IPS DF 6.9 (cell line): Measurements from ENCODE around the gene GNA14.

Source experiments
- DNase-seq: peaks from one replicate; pipeline ENCODE4 v3.0.0-alpha.2; 2013; ENCODE audit warnings: low read depth, low spot score
- H3K27ac ChIP-seq: one replicate; pipeline ENCODE4 v1.5.1; 2013; ENCODE audit warnings: low read length, control low read depth
- H3K27me3 ChIP-seq: 2 replicates; pipeline ENCODE4 v1.6.1; 2013; ENCODE audit warnings: mild to moderate bottlenecking, low read length; ENCODE audit not compliant: control insufficient read depth, insufficient read depth
- H3K36me3 ChIP-seq: 2 replicates; pipeline ENCODE4 v1.6.1; 2013; ENCODE audit warnings: low read length; ENCODE audit not compliant: control insufficient read depth, insufficient read depth
- H3K4me1 ChIP-seq: 2 replicates; pipeline ENCODE4 v1.6.1; 2013; ENCODE audit warnings: low read length; ENCODE audit not compliant: control insufficient read depth, insufficient read depth
- H3K4me3 ChIP-seq: 2 replicates; pipeline ENCODE4 v1.5.1; 2013; ENCODE audit warnings: mild to moderate bottlenecking, low read length
- H3K9me3 ChIP-seq: 2 replicates; pipeline ENCODE4 v1.6.1; 2013; ENCODE audit warnings: low read length, inconsistent platforms; ENCODE audit not compliant: control insufficient read depth, insufficient read depth
- WGBS: extraction: QIAGEN DNeasy Blood & Tissue Kit; methylation state at CpG from one replicate; pipeline ENCODE4 v1.1.7; 2013; ENCODE audit warnings: mixed read lengths, missing lambda C conversion rate; ENCODE audit not compliant: insufficient read length, insufficient coverage; 5-methylcytosine and 5-hydroxymethylcytosine counted together

Gene GNA14

GRCh38 chr9:77432053-77432452 is 216.1 kb downstream of the GNA14 start:
- H3K36me3 ChIP-seq: no peaks in the 10 kb centered on the region
- no peaks in the 10 kb centered on the region for H3K27me3 ChIP-seq
- H3K4me3 ChIP-seq: no peak overlapping the region
- no peak for DNase-seq
- peaks cover 2% of the 10 kb centered on the region; the same call in 1 of the 2 replicates for H3K4me1 ChIP-seq
- no peak overlapping the region for H3K27ac ChIP-seq
- no CpG with 5 or more reads among the region's 6 CpGs for WGBS
- no peaks in the 10 kb centered on the region for H3K9me3 ChIP-seq

- Histone ChIP-seq H3K36me3 (no peaks in the 10 kb centered on the region), H3K9me3 (no peaks in the 10 kb centered on the region), H3K27me3 (no peaks in the 10 kb centered on the region), H3K4me3 (no peak overlapping the region), H3K27ac (no peak overlapping the region), H3K4me1 (peaks cover 2% of the 10 kb centered on the region; the same call in 1 of the 2 replicates)
- no peak for DNase-seq
- no CpG with 5 or more reads among the region's 2 CpGs for WGBS
These were observed 218.2 kb downstream of the GNA14 start for GRCh38 chr9:77429928-77430327.

- Histone ChIP-seq H3K4me1 (no peaks in the 10 kb centered on the region), H3K27ac (no peak overlapping the region), H3K9me3 (no peaks in the 10 kb centered on the region), H3K27me3 (no peaks in the 10 kb centered on the region), H3K4me3 (no peak overlapping the region), H3K36me3 (no peaks in the 10 kb centered on the region)
- no peak for DNase-seq
- no CpG with 5 or more reads among the region's 7 CpGs for WGBS
These were observed 220.7 kb downstream of the GNA14 start for GRCh38 chr9:77427256-77427927.

- DNase-seq: no peak
- H3K36me3 ChIP-seq: no peaks in the 10 kb centered on the region
- no peaks in the 10 kb centered on the region for H3K9me3 ChIP-seq
- no peak overlapping the region for H3K27ac ChIP-seq
- no peaks in the 10 kb centered on the region for H3K4me1 ChIP-seq
- H3K4me3 ChIP-seq: no peak overlapping the region
- H3K27me3 ChIP-seq: no peaks in the 10 kb centered on the region
- WGBS: no CpG with 5 or more reads among the region's 3 CpGs
These were observed 221.4 kb downstream of the GNA14 start for GRCh38 chr9:77426712-77427111.

GRCh38 chr9:77424993-77425392 is 223.1 kb downstream of the GNA14 start:
- Histone ChIP-seq H3K9me3 (no peaks in the 10 kb centered on the region), H3K27ac (no peak overlapping the region), H3K36me3 (no peaks in the 10 kb centered on the region), H3K27me3 (no peaks in the 10 kb centered on the region), H3K4me3 (no peak overlapping the region), H3K4me1 (no peaks in the 10 kb centered on the region)
- no peak for DNase-seq
- no CpG with 5 or more reads among the region's 2 CpGs for WGBS

GRCh38 chr9:77423841-77424240 is 224.3 kb downstream of the GNA14 start:
- Histone ChIP-seq H3K4me3 (no peak overlapping the region), H3K4me1 (no peaks in the 10 kb centered on the region), H3K27ac (no peak overlapping the region), H3K9me3 (no peaks in the 10 kb centered on the region), H3K36me3 (no peaks in the 10 kb centered on the region), H3K27me3 (no peaks in the 10 kb centered on the region)
- no CpG with 5 or more reads among the region's 3 CpGs for WGBS
- no peak for DNase-seq

- Histone ChIP-seq H3K36me3 (no peaks in the 10 kb centered on the region), H3K27me3 (no peaks in the 10 kb centered on the region), H3K4me3 (no peak overlapping the region), H3K27ac (no peak overlapping the region), H3K4me1 (no peaks in the 10 kb centered on the region), H3K9me3 (no peaks in the 10 kb centered on the region)
- no CpG with 5 or more reads among the region's 3 CpGs for WGBS
- DNase-seq: no peak
These were observed 225.2 kb downstream of the GNA14 start for GRCh38 chr9:77422969-77423368.

GRCh38 chr9:77421506-77422265 is 226.4 kb downstream of the GNA14 start:
- H3K4me3 ChIP-seq: no peak overlapping the region
- no peak for DNase-seq
- WGBS: no CpG with 5 or more reads among the region's 10 CpGs
- no peaks in the 10 kb centered on the region for H3K27me3 ChIP-seq
- H3K27ac ChIP-seq: no peak overlapping the region
- H3K36me3 ChIP-seq: no peaks in the 10 kb centered on the region
- no peaks in the 10 kb centered on the region for H3K4me1 ChIP-seq
- no peaks in the 10 kb centered on the region for H3K9me3 ChIP-seq

GRCh38 chr9:77420641-77421040 is 227.5 kb downstream of the GNA14 start:
- WGBS: no CpG with 5 or more reads among the region's 2 CpGs
- DNase-seq: no peak
- no peaks in the 10 kb centered on the region for H3K9me3 ChIP-seq
- H3K4me3 ChIP-seq: no peak overlapping the region
- H3K27ac ChIP-seq: no peak overlapping the region
- H3K36me3 ChIP-seq: no peaks in the 10 kb centered on the region
- no peaks in the 10 kb centered on the region for H3K27me3 ChIP-seq
- H3K4me1 ChIP-seq: no peaks in the 10 kb centered on the region

- Histone ChIP-seq H3K4me1 (no peaks in the 10 kb centered on the region), H3K4me3 (no peak overlapping the region), H3K27ac (no peak overlapping the region), H3K27me3 (no peaks in the 10 kb centered on the region), H3K9me3 (no peaks in the 10 kb centered on the region), H3K36me3 (no peaks in the 10 kb centered on the region)
- no peak for DNase-seq
These were observed 229.9 kb downstream of the GNA14 start for GRCh38 chr9:77418226-77418625.

GRCh38 chr9:77417566-77417965 is 230.6 kb downstream of the GNA14 start:
- Histone ChIP-seq H3K4me1 (no peaks in the 10 kb centered on the region), H3K4me3 (no peak overlapping the region), H3K27ac (no peak overlapping the region), H3K9me3 (no peaks in the 10 kb centered on the region), H3K36me3 (no peaks in the 10 kb centered on the region), H3K27me3 (no peaks in the 10 kb centered on the region)
- no CpG with 5 or more reads among the region's 5 CpGs for WGBS
- no peak for DNase-seq
